Chondrocyte (in vitro differentiated cells): ENCODE results near the gene SFMBT2. TPM values are rescaled to one million over a fixed set of nuclear protein-coding genes. Genes with fewer than 3 reads are reported as not detected.

Experiments
- DNase-seq: peaks from one replicate; pipeline ENCODE4 v3.0.0; 2021; ENCODE audit warnings: mixed read lengths, low spot score
- H3K27ac Mint-ChIP-seq: one replicate; pipeline ENCODE4 v1.8.0; 2021; ENCODE audit warnings: mild to moderate bottlenecking, moderate library complexity, mixed read lengths; ENCODE audit not compliant: unreplicated experiment
- H3K27me3 Mint-ChIP-seq: 2 replicates; pipeline ENCODE4 v1.8.0; 2021; ENCODE audit warnings: low read depth, mixed read lengths
- H3K36me3 Mint-ChIP-seq: 2 replicates; pipeline ENCODE4 v1.8.0; 2021; ENCODE audit warnings: low read depth, mixed read lengths
- H3K4me1 Mint-ChIP-seq: 2 replicates; pipeline ENCODE4 v1.8.0; 2021; ENCODE audit warnings: low read depth, mild to moderate bottlenecking, mixed read lengths
- H3K4me3 Mint-ChIP-seq: one replicate; pipeline ENCODE4 v1.8.0; 2021; ENCODE audit warnings: mild to moderate bottlenecking, moderate library complexity, mixed read lengths; ENCODE audit not compliant: unreplicated experiment
- H3K9me3 Mint-ChIP-seq: 2 replicates; pipeline ENCODE4 v1.8.0; 2021; ENCODE audit warnings: low read depth, mixed read lengths
- total RNA-seq: library from RNA; stranded (reverse); gene quantifications from 3 replicates; pipeline ENCODE4 v1.2.1, GENCODE V29; 2021
- TF ChIP-seq, protein P1 (sequence below): fragments of 200-600 bp; sonication (generic); IDR thresholded peaks from 2 replicates; pipeline ENCODE4 v1.5.0; 2021; ENCODE audit warnings: antibody characterized with exemption, mild to moderate bottlenecking, moderate library complexity

The SFMBT2 gene
- total RNA-seq, 1 donor from 2014 or later: 1.9 TPM

DNA sequence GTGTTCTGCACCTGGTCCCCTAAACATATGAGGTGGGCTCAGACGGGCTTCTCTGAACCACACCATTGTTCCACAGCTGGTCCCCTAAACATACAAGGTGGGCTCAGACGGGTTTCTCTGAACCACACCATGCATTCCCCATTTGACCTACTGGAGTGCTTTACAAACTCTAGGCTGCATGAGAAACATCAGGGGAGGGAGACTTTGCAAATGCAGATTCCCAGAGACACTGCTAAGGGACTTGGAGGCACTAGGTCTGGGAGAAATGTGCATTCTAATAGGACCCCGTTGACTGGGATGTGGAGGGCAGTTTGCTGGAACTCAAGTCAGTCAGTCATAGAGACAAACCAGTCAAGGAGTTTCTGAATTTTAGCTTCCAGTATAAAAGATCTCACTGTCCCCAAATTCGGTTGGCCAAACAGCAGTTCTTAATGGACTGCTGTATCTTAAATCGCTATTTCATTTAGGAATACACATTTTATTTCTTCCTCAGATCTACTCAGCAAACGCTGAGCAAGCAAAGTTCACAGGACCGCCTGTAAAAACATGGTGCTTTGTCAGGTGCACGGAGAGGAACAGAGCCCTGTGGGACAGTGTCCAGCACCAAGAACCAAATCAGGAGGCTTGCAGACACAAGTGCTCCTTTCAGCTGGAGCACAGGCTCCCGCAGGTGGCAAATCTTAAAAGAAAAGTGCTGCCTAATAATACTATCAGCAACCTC, 198.8 kb downstream of the SFMBT2 start:
- Mint-ChIP-seq H3K9me3 (no peaks in the 10 kb centered on the region), H3K36me3 (no peaks in the 10 kb centered on the region), H3K4me1 (no peaks in the 10 kb centered on the region), H3K27ac (no peak overlapping the region), H3K4me3 (no peak overlapping the region), H3K27me3 (no peaks in the 10 kb centered on the region)
- no peak for DNase-seq
- TF ChIP-seq, protein P1, sequence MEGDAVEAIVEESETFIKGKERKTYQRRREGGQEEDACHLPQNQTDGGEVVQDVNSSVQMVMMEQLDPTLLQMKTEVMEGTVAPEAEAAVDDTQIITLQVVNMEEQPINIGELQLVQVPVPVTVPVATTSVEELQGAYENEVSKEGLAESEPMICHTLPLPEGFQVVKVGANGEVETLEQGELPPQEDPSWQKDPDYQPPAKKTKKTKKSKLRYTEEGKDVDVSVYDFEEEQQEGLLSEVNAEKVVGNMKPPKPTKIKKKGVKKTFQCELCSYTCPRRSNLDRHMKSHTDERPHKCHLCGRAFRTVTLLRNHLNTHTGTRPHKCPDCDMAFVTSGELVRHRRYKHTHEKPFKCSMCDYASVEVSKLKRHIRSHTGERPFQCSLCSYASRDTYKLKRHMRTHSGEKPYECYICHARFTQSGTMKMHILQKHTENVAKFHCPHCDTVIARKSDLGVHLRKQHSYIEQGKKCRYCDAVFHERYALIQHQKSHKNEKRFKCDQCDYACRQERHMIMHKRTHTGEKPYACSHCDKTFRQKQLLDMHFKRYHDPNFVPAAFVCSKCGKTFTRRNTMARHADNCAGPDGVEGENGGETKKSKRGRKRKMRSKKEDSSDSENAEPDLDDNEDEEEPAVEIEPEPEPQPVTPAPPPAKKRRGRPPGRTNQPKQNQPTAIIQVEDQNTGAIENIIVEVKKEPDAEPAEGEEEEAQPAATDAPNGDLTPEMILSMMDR: no peak

- Mint-ChIP-seq H3K36me3 (no peaks in the 10 kb centered on the region), H3K4me1 (no peaks in the 10 kb centered on the region), H3K9me3 (no peaks in the 10 kb centered on the region), H3K27ac (no peak overlapping the region), H3K27me3 (no peaks in the 10 kb centered on the region), H3K4me3 (no peak overlapping the region)
- DNase-seq: no peak
- TF ChIP-seq, protein P1: no peak
Measured at GRCh38 chr10:7210516-7210915, 200.3 kb downstream of the SFMBT2 start.

- Mint-ChIP-seq H3K9me3 (no peaks in the 10 kb centered on the region), H3K27ac (no peak overlapping the region), H3K4me1 (no peaks in the 10 kb centered on the region), H3K36me3 (no peaks in the 10 kb centered on the region), H3K4me3 (no peak overlapping the region), H3K27me3 (no peaks in the 10 kb centered on the region)
- no peak for DNase-seq
- TF ChIP-seq, protein P1: no peak
Measured at GRCh38 chr10:7209458-7209857, 201.4 kb downstream of the SFMBT2 start.

DNA sequence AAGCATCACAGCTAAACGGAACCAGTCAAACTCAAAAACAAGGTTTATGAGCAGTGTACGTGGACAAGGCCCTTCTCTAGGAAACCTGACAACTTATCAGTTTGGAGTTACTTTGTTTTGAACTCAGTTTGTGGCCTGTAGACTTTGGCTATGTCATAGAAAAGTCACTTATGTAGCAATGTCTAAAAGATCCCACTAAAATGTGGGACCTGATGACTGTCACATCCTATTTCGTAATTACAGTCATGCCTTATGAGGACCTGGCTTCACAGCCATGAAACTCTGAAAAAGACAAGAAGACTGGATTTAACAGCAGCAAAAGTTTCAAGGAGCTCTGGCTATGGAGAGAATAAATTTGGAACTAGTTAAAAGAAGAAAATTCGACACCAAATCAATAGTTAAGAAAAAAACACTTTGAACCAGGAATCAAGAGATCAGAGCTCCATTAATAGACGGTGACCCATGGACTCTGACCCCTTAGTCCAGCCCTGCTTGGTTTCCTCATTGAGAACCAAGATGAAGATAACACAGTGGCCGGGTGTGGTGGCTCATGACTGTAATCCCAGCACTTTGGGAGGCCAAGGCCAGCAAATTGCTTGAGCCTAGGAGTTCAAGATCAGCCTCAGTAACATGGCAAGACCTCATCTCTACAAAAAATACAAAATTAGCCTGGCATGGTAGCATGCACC, 204.3 kb downstream of the SFMBT2 start:
- H3K4me3 Mint-ChIP-seq: no peak overlapping the region
- DNase-seq: no peak
- H3K9me3 Mint-ChIP-seq: no peaks in the 10 kb centered on the region
- TF ChIP-seq, protein P1: no peak
- no peak overlapping the region for H3K27ac Mint-ChIP-seq
- H3K4me1 Mint-ChIP-seq: no peaks in the 10 kb centered on the region
- no peaks in the 10 kb centered on the region for H3K27me3 Mint-ChIP-seq
- H3K36me3 Mint-ChIP-seq: peaks cover 3% of the 10 kb centered on the region

GRCh38 chr10:7205656-7206055, 205.2 kb downstream of the SFMBT2 start:
- Mint-ChIP-seq H3K27me3 (no peaks in the 10 kb centered on the region), H3K9me3 (no peaks in the 10 kb centered on the region), H3K4me3 (no peak overlapping the region), H3K27ac (no peak overlapping the region), H3K4me1 (no peaks in the 10 kb centered on the region), H3K36me3 (peaks cover 3% of the 10 kb centered on the region)
- TF ChIP-seq, protein P1: no peak
- no peak for DNase-seq
